Neural crest cell (in vitro differentiated cells): ENCODE data around the gene RPL36. TPM values are rescaled to one million over a fixed set of nuclear protein-coding genes. Genes with fewer than 3 reads are reported as not detected.
"Not testable (repeated sequence)": the region's sequence is repeated elsewhere in the genome, so short reads cannot be mapped to it uniquely, and the experiment has no call there.

Experiments used
- DNase-seq: peaks from one replicate; pipeline ENCODE4 v3.0.0; 2021; ENCODE audit warnings: low read depth, mixed read lengths, low spot score
- H3K27ac Mint-ChIP-seq: one replicate; pipeline ENCODE4 v1.8.0; 2021; ENCODE audit warnings: mild to moderate bottlenecking, mixed read lengths; ENCODE audit not compliant: unreplicated experiment
- H3K27me3 Mint-ChIP-seq: 2 replicates; pipeline ENCODE4 v1.8.0; 2021; ENCODE audit warnings: low read depth, mild to moderate bottlenecking, mixed read lengths
- H3K36me3 Mint-ChIP-seq: 2 replicates; pipeline ENCODE4 v1.8.0; 2021; ENCODE audit warnings: low read depth, mild to moderate bottlenecking, mixed read lengths
- H3K4me1 Mint-ChIP-seq: 2 replicates; pipeline ENCODE4 v1.8.0; 2021; ENCODE audit warnings: mixed read lengths
- H3K4me3 Mint-ChIP-seq: one replicate; pipeline ENCODE4 v1.8.0; 2021; ENCODE audit warnings: mild to moderate bottlenecking, mixed read lengths
- H3K9me3 Mint-ChIP-seq: 2 replicates; pipeline ENCODE4 v1.8.0; 2021; ENCODE audit warnings: mixed read lengths
- total RNA-seq: library from RNA; stranded (reverse); gene quantifications from 2 replicates; pipeline ENCODE4 v1.2.1, GENCODE V29; 2021
- TF ChIP-seq, protein P1 (sequence below): fragments of 200-600 bp; sonication (generic); conservative IDR thresholded peaks from 2 replicates; pipeline ENCODE4 v1.5.0; 2021; ENCODE audit warnings: antibody characterized with exemption, mild to moderate bottlenecking

RPL36 gene
- total RNA-seq, 1 donor from 2014 or later = 1,029 TPM

DNA sequence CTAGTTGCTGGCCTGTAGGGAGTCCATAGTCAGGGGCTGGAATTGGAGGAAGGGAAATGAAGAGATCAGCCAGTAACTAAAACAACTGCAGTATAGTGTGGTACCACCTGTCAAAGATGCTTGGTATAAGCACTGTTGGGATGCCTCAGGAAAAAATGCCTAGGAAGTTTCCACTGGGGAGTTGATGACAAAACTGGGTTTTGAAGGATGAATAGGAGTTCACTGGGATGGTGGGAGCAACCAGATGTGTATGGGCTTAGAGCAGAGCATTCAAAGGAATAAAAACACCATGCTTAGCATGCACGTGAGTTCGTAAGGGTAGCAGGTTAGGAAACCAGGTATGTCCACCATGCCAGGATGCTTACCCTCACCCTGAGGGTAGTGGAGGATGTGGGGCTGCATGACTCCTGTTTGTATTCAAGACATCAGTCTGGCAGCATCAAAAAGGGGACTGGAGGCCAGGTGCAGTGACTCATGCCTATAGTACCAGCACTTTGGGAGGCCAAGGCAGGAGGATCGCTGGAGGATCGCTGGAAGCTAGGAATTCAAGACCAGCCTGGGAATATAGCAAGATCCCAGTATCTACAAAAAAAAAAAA lies 37.5 kb downstream of the RPL36 start:
- TF ChIP-seq, protein P1, sequence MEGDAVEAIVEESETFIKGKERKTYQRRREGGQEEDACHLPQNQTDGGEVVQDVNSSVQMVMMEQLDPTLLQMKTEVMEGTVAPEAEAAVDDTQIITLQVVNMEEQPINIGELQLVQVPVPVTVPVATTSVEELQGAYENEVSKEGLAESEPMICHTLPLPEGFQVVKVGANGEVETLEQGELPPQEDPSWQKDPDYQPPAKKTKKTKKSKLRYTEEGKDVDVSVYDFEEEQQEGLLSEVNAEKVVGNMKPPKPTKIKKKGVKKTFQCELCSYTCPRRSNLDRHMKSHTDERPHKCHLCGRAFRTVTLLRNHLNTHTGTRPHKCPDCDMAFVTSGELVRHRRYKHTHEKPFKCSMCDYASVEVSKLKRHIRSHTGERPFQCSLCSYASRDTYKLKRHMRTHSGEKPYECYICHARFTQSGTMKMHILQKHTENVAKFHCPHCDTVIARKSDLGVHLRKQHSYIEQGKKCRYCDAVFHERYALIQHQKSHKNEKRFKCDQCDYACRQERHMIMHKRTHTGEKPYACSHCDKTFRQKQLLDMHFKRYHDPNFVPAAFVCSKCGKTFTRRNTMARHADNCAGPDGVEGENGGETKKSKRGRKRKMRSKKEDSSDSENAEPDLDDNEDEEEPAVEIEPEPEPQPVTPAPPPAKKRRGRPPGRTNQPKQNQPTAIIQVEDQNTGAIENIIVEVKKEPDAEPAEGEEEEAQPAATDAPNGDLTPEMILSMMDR = no peak
- Mint-ChIP-seq H3K27ac (no peak overlapping the region), H3K36me3 (no peaks in the 10 kb centered on the region)

DNA sequence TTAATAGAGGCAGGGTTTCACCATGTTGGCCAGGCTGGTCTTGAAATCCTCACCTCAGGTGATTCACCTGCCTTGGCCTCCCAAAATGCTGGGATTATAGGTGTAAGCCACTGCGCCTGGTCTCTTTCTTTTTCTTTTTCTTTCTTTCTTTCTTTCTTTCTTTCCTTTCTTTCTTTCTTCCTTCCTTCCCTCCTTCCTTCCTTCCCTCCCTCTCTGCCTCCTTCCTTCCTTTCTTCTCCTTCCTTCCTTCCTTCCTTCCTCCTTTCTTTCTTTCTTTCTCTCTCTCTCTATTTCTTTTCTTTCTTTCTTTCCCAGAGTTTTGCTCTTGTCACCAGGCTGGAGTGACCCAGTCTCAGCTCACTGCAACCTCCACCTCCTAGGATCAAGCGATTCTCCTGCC lies 43.1 kb downstream of the RPL36 start:
- not testable (repeated sequence) for H3K4me3 Mint-ChIP-seq, H3K9me3 Mint-ChIP-seq, H3K4me1 Mint-ChIP-seq, H3K36me3 Mint-ChIP-seq, DNase-seq, H3K27ac Mint-ChIP-seq
- peaks cover 12% of the 10 kb centered on the region for H3K27me3 Mint-ChIP-seq

More for the DNA sequence above, 37.5 kb downstream of the RPL36 start:
- no peaks in the 10 kb centered on the region for H3K9me3 Mint-ChIP-seq
- H3K4me1 Mint-ChIP-seq = no peaks in the 10 kb centered on the region
- DNase-seq = no peak
- peaks cover 15% of the 10 kb centered on the region for H3K27me3 Mint-ChIP-seq
- H3K4me3 Mint-ChIP-seq = no peak overlapping the region

DNA sequence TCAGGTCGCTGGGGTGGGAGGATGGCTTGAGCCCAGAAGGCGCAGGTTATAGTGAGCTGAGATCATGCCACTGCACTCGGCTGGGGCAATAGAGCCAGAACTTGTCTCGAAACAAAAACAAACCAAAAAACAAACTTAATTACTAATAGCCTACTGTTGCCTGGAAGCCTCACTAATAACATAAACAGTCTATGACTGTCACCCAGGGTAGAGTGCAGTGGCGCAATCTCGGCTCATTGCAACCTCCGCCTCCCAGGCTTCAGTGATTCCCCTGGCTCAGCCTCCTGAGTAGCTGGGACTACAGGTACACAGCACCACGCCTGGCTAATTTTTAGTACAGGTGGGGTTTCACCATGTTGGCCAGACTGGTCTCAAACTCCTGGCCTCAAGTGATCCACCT lies 48.3 kb downstream of the RPL36 start:
- no peaks in the 10 kb centered on the region for H3K36me3 Mint-ChIP-seq

More for the DNA sequence above, 48.3 kb downstream of the RPL36 start:
- no peak for DNase-seq
- Mint-ChIP-seq H3K9me3 (no peaks in the 10 kb centered on the region), H3K4me1 (no peaks in the 10 kb centered on the region), H3K27ac (no peak overlapping the region), H3K27me3 (peaks cover 12% of the 10 kb centered on the region), H3K4me3 (no peak overlapping the region)
- TF ChIP-seq, protein P1 = no peak

Other genes with a start within 250 kb of the RPL36 start
- not detected in 2 replicates for gene ZNRF4, start 234.9 kb upstream of the RPL36 start, total RNA-seq
- 0.37 and 0.55 TPM in 2 replicates for gene TINCR, start 122.3 kb upstream of the RPL36 start, total RNA-seq
- gene SAFB2, start 67.5 kb upstream of the RPL36 start, total RNA-seq = 103 and 117 TPM in 2 replicates
- gene SAFB, start 67.2 kb upstream of the RPL36 start, total RNA-seq = 176 and 184 TPM in 2 replicates
- 23.2 and 25.6 TPM in 2 replicates for gene MICOS13, start 9.8 kb upstream of the RPL36 start, total RNA-seq
- gene HSD11B1L, start 9.3 kb upstream of the RPL36 start, total RNA-seq = 16.0 and 21.7 TPM in 2 replicates
- gene LONP1, start 29.9 kb downstream of the RPL36 start, total RNA-seq = 89.9 and 93.2 TPM in 2 replicates
- not detected in 2 replicates for gene CATSPERD, start 30.3 kb downstream of the RPL36 start, total RNA-seq
- 6.7 and 6.8 TPM in 2 replicates for gene PRR22, start 94.5 kb downstream of the RPL36 start, total RNA-seq
- gene DUS3L, start 100.9 kb downstream of the RPL36 start, total RNA-seq = 65.1 and 67.2 TPM in 2 replicates
- gene NRTN, start 114.8 kb downstream of the RPL36 start, total RNA-seq = 4.4 and 4.8 TPM in 2 replicates
- not detected in 2 replicates for gene FUT6, start 149.4 kb downstream of the RPL36 start, total RNA-seq
- gene FUT3, start 161.2 kb downstream of the RPL36 start, total RNA-seq = not detected in 2 replicates
- not detected in 2 replicates for gene FUT5, start 180.2 kb downstream of the RPL36 start, total RNA-seq
- gene NDUFA11, start 213.5 kb downstream of the RPL36 start, total RNA-seq = 230 and 239 TPM in 2 replicates
- 0.89 and 1.7 TPM in 2 replicates for gene VMAC, start 214.6 kb downstream of the RPL36 start, total RNA-seq
- 1.6 and 2.6 TPM in 2 replicates for gene CAPS, start 224.0 kb downstream of the RPL36 start, total RNA-seq